AG09309 (cell line): ENCODE results near the gene PPP2R3B.
A peak's percentile ranks its signal among the peaks of the same experiment; 100 is the strongest.
"Not testable (repeated sequence)": the region's sequence is repeated elsewhere in the genome, so short reads cannot be mapped to it uniquely, and the experiment has no call there.

Experiments
- DNase-seq: peaks from one replicate; pipeline ENCODE4 v3.0.0-alpha.2; 2010; ENCODE audit warnings: low read depth
- H3K4me3 ChIP-seq: 2 replicates; pipeline ENCODE4 v1.5.1; 2011; ENCODE audit warnings: mild to moderate bottlenecking, low read depth, low read length, moderate library complexity; ENCODE audit not compliant: control insufficient read depth
- TF ChIP-seq, protein P1 (sequence below): IDR thresholded peaks from 2 replicates; pipeline ENCODE4 v1.5.1; 2011; ENCODE audit warnings: mild to moderate bottlenecking, low read depth, low read length, inconsistent platforms; ENCODE audit not compliant: insufficient read depth, control insufficient read depth; ENCODE audit errors: missing control alignments

The PPP2R3B gene

DNA sequence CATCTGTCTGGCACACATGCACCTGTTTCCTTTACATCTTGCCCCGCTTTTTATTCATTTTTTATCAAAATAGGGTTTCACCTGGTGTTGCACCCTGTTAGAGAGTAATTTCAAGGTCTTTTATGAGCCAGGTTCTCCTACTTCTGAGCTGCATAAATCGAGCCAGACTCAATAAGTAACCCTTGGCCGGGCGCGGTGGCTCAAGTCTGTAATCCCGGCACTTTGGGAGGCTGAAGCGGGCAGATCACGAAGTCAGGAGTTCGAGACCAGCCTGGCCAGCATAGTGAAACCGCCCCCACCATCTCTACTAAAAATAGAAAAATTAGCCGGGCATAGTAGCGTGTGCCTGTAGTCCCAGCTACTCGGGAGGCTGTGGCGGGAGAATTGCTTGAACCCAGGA lies 1.0 kb upstream of the PPP2R3B start:
- no peak for DNase-seq
- TF ChIP-seq, protein P1, sequence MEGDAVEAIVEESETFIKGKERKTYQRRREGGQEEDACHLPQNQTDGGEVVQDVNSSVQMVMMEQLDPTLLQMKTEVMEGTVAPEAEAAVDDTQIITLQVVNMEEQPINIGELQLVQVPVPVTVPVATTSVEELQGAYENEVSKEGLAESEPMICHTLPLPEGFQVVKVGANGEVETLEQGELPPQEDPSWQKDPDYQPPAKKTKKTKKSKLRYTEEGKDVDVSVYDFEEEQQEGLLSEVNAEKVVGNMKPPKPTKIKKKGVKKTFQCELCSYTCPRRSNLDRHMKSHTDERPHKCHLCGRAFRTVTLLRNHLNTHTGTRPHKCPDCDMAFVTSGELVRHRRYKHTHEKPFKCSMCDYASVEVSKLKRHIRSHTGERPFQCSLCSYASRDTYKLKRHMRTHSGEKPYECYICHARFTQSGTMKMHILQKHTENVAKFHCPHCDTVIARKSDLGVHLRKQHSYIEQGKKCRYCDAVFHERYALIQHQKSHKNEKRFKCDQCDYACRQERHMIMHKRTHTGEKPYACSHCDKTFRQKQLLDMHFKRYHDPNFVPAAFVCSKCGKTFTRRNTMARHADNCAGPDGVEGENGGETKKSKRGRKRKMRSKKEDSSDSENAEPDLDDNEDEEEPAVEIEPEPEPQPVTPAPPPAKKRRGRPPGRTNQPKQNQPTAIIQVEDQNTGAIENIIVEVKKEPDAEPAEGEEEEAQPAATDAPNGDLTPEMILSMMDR, result no peak
- peak overlapping the region; percentile 34; the same call in 1 of the 2 replicates for H3K4me3 ChIP-seq

DNA sequence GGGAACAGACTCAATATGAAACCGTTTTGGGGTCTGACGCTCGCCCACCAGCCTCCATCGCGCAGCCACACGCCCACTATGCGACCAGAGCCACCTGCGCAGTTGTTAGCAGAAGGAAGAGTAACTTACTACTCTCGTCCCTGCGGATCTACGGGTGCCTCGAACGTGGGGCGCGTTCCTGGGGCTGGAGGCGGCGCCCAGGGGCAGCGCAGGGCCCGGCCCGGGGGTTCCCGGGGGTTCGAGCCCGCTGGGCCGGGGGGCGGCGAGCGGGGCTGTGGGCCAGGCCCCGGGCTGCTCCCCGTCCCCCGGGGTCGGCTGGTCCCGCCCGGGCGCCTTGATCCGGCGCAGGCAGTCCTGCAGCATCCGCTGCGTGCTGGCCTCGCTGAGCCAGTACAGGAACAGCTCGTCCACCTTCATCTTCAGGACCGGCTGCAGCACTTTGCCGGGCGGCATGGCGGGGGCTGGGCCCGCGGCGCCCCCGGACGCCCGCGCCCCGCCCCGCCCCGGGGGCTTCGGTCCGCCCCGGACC lies 404 bp downstream of the PPP2R3B start:
- TF ChIP-seq, protein P1, result no peak
- no peak for DNase-seq
- H3K4me3 ChIP-seq, result peak overlapping the region; percentile 43

DNA sequence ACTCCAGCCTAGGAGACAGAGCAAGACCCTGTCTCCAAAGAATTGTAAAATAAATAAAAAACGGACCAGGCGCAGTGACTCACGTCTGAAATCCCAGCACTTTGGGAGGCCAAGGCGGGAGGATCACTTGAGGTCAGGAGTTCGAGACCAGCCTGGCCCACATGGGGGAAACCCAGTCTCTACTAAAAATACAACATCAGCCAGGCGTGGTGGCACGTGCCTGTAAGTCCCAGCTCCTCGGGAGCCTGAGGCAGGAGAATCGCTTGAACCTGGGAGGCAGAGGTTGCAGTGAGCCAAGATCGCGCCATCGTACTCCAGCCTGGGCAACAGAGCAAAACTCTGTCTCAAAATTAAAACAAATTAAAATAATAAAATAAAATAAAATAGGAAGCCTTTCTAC lies 971 bp downstream of the PPP2R3B start:
- not testable (repeated sequence) for DNase-seq
- peak overlapping the region; percentile 43 for H3K4me3 ChIP-seq

DNA sequence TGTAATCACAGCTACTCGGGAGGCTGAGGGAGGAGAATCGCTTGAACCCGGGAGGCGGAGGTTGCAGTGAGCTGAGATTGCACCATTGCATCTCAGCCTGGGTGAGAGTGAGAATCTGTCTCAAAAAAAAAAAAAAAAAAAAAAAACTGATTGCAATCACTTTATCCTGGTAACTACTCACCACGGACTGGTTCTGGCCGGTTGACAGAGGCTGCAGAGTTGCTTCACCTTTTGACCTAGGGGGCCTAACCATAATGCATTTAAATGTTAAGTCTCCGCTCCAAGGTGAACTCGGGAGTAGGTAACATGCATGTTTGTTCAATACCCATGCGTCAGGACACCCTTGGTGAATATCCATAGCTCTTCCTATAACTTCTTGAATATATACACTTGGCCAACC lies 1.8 kb downstream of the PPP2R3B start:
- no peak for DNase-seq
- no peak overlapping the region for H3K4me3 ChIP-seq
- TF ChIP-seq, protein P1, result no peak

DNA sequence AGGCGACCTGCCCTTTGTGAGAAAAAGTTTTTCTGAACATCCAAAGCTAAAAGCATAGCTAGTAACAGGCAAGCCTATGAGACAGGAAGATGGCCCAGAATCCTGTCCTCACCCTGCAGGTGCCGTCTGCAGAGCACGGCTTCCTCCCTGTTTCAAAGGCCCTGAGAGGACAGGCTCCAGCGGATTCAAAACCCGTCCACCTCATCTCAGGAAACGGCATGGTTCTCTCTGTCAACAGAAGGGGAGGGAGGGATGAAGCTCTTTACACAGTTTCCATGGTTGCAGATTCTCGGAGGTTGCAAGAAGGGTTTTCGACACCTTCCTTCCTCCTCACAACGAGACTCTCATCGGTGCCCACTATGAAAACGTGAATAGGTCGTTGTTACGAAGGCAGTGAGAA lies 8.3 kb downstream of the PPP2R3B start:
- TF ChIP-seq, protein P1, result no peak
- no peak overlapping the region for H3K4me3 ChIP-seq
- no peak for DNase-seq

DNA sequence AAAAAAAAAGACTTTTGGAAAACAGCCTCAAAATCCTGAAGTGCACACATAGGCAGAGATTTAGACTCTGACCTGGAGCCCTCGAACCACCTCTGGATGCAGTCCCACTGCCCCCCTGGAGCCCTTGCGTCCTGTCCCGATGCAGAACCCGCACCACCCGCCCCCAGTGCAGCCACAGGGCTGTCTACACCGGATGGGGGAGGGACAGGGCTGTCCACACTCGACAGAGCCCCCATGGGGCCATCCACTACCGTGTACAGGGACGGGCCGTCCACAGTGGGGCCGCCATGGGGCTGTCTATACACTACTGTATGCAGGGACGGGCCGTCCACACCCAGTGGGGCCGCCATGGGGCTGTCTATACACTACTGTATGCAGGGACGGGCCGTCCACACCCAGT lies 10.5 kb downstream of the PPP2R3B start:
- DNase-seq, H3K4me3 ChIP-seq: not testable (repeated sequence)

DNA sequence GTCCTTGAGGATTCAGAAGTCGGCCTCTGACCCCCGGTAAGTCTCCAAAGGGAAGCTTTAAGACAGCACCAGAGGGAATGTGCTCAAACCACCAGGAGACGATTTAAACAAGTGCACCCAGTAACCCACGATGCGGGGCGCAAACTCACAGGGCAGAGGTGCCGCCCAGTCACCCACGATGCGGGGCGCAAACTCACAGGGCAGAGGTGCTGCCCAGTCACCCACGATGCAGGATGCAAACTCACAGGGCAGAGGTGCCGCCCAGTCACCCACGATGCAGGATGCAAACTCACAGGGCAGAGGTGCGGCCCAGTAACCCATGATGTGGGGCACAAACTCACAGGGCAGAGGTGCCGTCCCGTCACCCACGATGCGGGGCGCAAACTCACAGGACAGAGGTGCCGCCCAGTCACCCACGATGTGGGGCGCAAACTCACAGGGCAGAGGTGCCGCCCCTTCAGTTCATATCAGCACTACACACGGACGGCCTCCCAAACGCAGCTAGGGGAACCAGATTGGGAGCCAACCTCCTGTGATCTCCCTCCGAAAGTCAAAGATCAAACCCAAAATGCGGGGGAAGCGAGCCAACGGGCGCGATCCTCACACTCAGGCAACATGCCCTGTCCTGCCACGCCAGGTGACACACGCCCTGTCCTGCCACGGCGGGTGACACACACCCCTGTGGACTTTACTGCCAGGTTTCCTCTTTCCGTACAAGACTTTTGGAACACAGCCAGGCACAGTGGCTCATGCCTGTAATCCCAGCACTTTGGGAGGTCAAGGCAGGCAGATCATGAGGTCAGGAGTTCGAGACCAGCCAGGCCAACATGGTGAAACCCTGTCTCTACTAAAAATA lies 11.3 kb downstream of the PPP2R3B start:
- H3K4me3 ChIP-seq, result no peak overlapping the region
- no peak for DNase-seq
- TF ChIP-seq, protein P1, result no peak

DNA sequence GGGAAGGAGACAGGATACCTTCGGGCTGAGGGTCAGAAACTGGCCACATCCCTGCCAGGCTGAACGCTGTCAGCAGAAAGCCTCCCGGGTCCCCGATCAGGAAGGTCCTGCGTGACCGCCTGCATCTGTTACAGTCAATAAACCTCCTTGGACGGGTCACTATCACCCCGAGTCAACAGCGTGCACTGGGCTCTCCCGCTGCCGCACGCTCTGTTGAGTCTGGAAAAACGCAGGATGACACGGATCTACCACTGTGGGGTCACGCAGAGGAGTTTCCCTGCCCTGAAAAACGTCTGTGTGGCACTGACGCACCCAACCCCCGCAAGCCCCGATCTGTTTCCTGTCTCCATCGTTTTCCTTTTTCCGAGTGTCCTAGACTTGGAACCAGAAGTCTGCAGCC lies 12.1 kb downstream of the PPP2R3B start:
- TF ChIP-seq, protein P1, result no peak
- DNase-seq, result no peak
- H3K4me3 ChIP-seq, result peak overlapping the region; percentile 41
